ENCODE data around the gene LAMB2.

The LAMB2 gene

DNA sequence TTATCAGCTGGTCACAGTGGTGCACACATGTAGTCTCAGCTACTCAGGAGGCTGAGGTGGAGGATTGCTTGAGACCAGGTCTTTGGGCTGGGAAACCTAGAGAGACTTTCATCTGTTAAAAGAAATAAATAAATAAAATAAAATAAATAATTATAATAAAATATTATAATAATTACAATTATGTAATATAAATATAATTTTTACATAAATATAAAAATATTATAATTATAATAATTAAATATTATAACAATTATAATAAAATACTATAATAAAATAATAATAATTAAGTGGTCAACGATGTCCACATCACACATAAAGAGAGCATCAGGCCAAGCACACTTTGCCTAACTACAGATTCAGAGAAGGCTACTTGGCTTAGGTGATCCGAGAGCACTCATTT lies 53.6 kb downstream of the LAMB2 start:
- peaks cover 15% of the 10 kb centered on the region for H3K36me3 Mint-ChIP-seq
- H3K27me3 Mint-ChIP-seq, result no peaks in the 10 kb centered on the region
- ATAC-seq, result no peak
- H3K27ac Mint-ChIP-seq, result no peak overlapping the region
- peaks cover 11% of the 10 kb centered on the region for H3K4me1 Mint-ChIP-seq
- no peaks in the 10 kb centered on the region for H3K9me3 Mint-ChIP-seq
- no peak overlapping the region for H3K4me3 Mint-ChIP-seq

GRCh38 chr3:49076646-49077045 lies 56.2 kb downstream of the LAMB2 start:
- Mint-ChIP-seq H3K27me3 (no peaks in the 10 kb centered on the region), H3K9me3 (no peaks in the 10 kb centered on the region), H3K4me1 (peaks cover 11% of the 10 kb centered on the region), H3K27ac (no peak overlapping the region), H3K36me3 (peaks cover 32% of the 10 kb centered on the region), H3K4me3 (no peak overlapping the region)
- no peak for ATAC-seq

- H3K27me3 Mint-ChIP-seq, result no peaks in the 10 kb centered on the region
- no peak for ATAC-seq
- peaks cover 11% of the 10 kb centered on the region for H3K4me1 Mint-ChIP-seq
- H3K36me3 Mint-ChIP-seq, result peaks cover 37% of the 10 kb centered on the region
- H3K4me3 Mint-ChIP-seq, result no peak overlapping the region
- H3K9me3 Mint-ChIP-seq, result no peaks in the 10 kb centered on the region
- no peak overlapping the region for H3K27ac Mint-ChIP-seq
Measured at GRCh38 chr3:49076116-49076515, 56.7 kb downstream of the LAMB2 start.
